ENCODE measurements around the gene BBS10. TPM values are rescaled to one million over a fixed set of nuclear protein-coding genes. Genes with fewer than 3 reads are reported as not detected.
"Not testable (repeated sequence)": the region's sequence is repeated elsewhere in the genome, so short reads cannot be mapped to it uniquely, and the experiment has no call there.

BBS10 gene
- total RNA-seq, 1 donor, result 21.3 TPM

DNA sequence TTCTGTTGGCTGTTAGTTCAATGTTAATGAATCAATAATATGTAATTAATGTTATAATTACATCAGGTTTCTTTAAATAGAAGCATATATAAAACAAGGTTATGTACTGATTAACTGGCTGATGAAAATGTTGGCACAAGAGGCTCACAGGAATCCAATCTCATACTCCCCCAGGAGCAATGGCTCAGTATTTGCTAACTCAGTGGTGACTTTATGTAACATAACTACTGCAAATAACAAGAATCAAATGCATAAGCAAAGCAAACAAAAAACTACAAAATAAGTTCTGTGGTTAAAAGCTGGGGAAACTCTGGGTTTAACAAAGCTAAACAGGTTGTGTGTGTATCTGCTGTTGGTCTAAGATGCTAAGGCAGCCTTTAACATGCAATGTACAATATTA lies 27.7 kb upstream of the BBS10 start:
- no peak overlapping the region for H3K4me3 ChIP-seq (ENCODE audit: low read depth, low read length)
- peak; percentile 26 for DNase-seq (ENCODE audit: low read depth)
- TF ChIP-seq, protein P1, sequence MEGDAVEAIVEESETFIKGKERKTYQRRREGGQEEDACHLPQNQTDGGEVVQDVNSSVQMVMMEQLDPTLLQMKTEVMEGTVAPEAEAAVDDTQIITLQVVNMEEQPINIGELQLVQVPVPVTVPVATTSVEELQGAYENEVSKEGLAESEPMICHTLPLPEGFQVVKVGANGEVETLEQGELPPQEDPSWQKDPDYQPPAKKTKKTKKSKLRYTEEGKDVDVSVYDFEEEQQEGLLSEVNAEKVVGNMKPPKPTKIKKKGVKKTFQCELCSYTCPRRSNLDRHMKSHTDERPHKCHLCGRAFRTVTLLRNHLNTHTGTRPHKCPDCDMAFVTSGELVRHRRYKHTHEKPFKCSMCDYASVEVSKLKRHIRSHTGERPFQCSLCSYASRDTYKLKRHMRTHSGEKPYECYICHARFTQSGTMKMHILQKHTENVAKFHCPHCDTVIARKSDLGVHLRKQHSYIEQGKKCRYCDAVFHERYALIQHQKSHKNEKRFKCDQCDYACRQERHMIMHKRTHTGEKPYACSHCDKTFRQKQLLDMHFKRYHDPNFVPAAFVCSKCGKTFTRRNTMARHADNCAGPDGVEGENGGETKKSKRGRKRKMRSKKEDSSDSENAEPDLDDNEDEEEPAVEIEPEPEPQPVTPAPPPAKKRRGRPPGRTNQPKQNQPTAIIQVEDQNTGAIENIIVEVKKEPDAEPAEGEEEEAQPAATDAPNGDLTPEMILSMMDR (IDR thresholded peaks at IDR 0.05; ENCODE audit: insufficient read depth, low read length), result no peak

DNA sequence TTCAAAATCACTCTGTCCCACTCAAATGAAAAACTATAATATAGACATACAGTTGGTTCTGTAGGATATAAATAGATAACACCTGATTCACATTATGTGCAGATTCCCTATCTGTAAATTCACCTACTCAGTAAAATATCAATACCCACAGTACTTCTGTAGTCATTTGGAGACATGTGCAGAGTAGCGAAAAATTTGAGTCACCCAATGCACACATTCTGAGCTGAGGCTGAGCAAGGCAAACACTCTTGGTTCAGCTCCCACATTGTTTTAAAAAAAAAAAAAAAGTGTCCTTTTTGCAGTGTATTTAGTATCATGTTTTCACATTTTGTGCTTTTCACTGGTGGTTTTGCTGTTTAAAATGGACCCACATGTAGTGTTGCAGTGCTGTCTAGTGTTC lies 27.3 kb upstream of the BBS10 start:
- H3K4me3 ChIP-seq (ENCODE audit: low read depth, low read length), result no peak overlapping the region
- DNase-seq (ENCODE audit: low read depth), result no peak

DNA sequence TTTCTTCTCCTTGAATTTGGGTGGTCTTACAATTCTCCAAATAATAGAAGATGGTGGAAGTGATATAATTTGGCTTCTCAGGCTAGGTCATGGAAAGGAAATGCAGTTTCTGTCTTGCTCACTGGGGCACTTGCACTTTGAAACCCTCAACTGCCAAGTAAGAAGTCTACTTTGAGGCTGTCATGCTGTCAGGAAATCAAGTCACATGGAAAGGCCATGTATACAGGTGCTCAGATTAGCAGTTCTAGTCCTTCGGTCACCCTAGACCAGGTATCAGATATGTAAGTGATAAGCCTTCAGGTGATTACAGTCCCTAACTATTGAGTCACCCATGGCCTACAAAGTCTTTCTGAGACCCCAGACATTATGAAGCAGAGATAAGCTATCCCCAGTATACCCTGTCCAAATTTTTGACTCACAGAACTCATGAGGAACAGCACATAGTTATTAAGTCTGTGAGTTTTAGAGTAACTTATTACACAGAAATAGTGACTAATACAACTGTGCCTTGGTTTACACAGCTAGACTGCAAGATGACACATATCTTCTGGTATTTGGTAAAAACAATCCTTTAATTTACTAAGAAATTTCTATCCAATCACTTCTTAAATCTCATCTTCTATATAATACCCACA lies 26.3 kb upstream of the BBS10 start:
- TF ChIP-seq, protein P1 (IDR thresholded peaks at IDR 0.05; ENCODE audit: insufficient read depth, low read length), result no peak
- no peak for DNase-seq (ENCODE audit: low read depth)

More for the DNA sequence above, 27.3 kb upstream of the BBS10 start:
- TF ChIP-seq, protein P1 (IDR thresholded peaks at IDR 0.05; ENCODE audit: insufficient read depth, low read length), result no peak

DNA sequence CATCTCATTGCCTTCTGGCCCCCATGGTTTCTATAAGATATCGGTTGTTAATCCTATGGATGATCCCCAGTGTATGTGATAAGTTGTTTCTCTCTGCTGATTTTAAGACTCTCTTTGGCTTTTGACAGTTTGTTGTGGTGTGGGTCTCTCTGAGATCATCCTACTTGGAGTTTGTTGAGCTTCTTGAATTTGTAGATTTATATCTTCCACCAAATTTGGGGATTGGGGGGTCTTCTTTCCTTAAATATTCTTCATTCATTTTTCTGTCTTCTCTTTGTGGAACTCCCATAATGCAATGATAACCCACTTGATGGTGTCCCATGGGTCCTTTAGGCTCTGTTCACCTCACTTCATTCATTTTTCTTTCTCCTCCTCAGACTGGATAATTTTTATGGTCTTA lies 20.0 kb upstream of the BBS10 start:
- no peak for DNase-seq (ENCODE audit: low read depth)
- TF ChIP-seq, protein P1 (IDR thresholded peaks at IDR 0.05; ENCODE audit: insufficient read depth, low read length), result no peak
- no peak overlapping the region for H3K4me3 ChIP-seq (ENCODE audit: low read depth, low read length)

More for the DNA sequence above, 26.3 kb upstream of the BBS10 start:
- H3K4me3 ChIP-seq (ENCODE audit: low read depth, low read length), result no peak overlapping the region

DNA sequence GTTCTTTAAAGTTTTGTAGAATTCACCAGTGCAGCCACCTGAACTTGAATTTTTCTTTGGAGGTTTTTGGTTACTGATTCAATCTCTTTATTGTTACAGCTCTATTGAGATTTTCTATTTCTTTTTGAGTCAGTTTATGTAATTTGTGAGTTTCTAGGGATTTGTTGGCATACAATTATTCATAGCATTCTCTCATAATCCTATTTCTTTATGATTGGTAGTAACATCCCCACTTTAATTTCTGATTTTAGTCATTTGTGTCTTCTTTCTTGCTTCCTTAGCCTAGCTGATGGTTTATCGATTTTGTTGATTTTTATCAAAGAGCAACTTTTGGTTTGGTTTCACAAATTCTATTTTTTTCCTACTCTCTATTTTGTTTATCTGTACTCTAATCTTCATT lies 17.9 kb upstream of the BBS10 start:
- TF ChIP-seq, protein P1 (IDR thresholded peaks at IDR 0.05; ENCODE audit: insufficient read depth, low read length), result no peak
- DNase-seq (ENCODE audit: low read depth), result no peak
- no peak overlapping the region for H3K4me3 ChIP-seq (ENCODE audit: low read depth, low read length)

DNA sequence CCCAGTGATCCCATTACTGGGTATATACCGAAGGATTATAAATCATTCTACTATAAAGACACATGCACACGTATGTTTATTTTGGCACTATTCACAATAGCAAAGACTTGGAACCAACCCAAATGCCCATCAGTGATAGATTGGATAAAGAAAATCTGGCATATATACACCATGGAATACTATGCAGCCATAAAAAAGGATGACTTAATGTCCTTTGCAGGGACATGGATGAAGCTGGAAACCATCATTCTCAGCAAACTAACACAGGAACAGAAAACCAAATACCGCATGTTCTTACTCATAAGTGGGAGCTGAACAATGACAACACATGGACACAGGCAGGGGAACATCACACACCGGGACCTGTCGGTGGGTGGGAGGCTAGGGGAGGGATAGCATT lies 15.9 kb upstream of the BBS10 start:
- DNase-seq (ENCODE audit: low read depth); H3K4me3 ChIP-seq (ENCODE audit: low read depth, low read length): not testable (repeated sequence)

DNA sequence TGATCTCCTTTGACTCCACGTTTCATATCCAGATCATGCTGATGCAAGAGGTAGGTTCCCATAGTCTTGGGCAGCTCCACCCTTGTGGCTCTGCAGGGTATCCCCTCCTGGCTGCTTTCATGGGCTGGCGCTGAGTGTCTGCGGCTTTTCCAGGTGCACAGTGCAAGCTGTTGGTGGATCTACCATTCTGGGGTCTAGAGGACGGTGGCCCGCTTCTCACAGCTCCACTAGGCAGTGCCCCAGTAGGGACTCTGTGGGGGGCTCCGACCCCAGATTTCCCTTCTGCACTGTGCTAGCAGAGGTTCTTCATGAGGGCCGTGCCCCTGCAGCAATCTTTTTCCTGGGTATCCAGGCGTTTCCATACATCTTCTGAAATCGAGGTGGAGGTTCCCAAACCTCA lies 12.1 kb upstream of the BBS10 start:
- TF ChIP-seq, protein P1 (IDR thresholded peaks at IDR 0.05; ENCODE audit: insufficient read depth, low read length), result no peak
- DNase-seq (ENCODE audit: low read depth), result no peak
- no peak overlapping the region for H3K4me3 ChIP-seq (ENCODE audit: low read depth, low read length)

All from fibroblast of the aortic adventitia (primary cell).